ENCODE results near the gene GNPNAT1.
"Not testable (repeated sequence)": the region's sequence is repeated elsewhere in the genome, so short reads cannot be mapped to it uniquely, and the experiment has no call there.

The GNPNAT1 gene

GRCh38 chr14:52730709-52731111, 60.7 kb downstream of the GNPNAT1 start:
- H3K9ac ChIP-seq (ENCODE audit: insufficient read length): peak overlapping the region; percentile 82
- TF ChIP-seq EZH2 (IDR thresholded peaks at IDR 0.05) (no peak), FOXP2 (optimal IDR thresholded peaks at IDR 0.05; ENCODE audit: control extremely low read depth, extremely low read length, insufficient read depth) (no peak), POLR2AphosphoS5 (IDR thresholded peaks at IDR 0.05; ENCODE audit: borderline replicate concordance, low read depth, low read length) (no peak)
- H3K4me3 ChIP-seq: peak overlapping the region; percentile 89
- 0 out of 2 replicates have a peak overlapping the region, but pooled peaks have one; percentile 12 for H3K27ac ChIP-seq
- peaks cover 38% of the 10 kb centered on the region for H3K36me3 ChIP-seq (ENCODE audit: insufficient read depth, low read length)
- H3K9me3 ChIP-seq (ENCODE audit: low read depth, low read length): no peaks in the 10 kb centered on the region
- DNase-seq (ENCODE audit: low read depth, low spot score): no peak

- H3K27ac ChIP-seq: peak within 1 kb of the TSS; percentile 42; the same call in 1 of the 2 replicates
- DNase-seq (ENCODE audit: low read depth, low spot score): peak; percentile 53
- peak within 1 kb of the TSS; percentile 89 for H3K4me3 ChIP-seq
- TF ChIP-seq POLR2AphosphoS5 (IDR thresholded peaks at IDR 0.05; ENCODE audit: borderline replicate concordance, low read depth, low read length) (peak; percentile 94), EZH2 (IDR thresholded peaks at IDR 0.05) (no peak), FOXP2 (optimal IDR thresholded peaks at IDR 0.05; ENCODE audit: control extremely low read depth, extremely low read length, insufficient read depth) (peak; percentile 49)
- no peaks in the 10 kb centered on the region for H3K9me3 ChIP-seq (ENCODE audit: low read depth, low read length)
- H3K9ac ChIP-seq (ENCODE audit: insufficient read length): peak within 1 kb of the TSS; percentile 82
- H3K36me3 ChIP-seq (ENCODE audit: insufficient read depth, low read length): peaks cover 44% of the 10 kb centered on the region
These were observed 61.3 kb downstream of the GNPNAT1 start, which contains the start of gene STYX for GRCh38 chr14:52729925-52730708. TSS of gene STYX (plus strand) at chr14:52730166. CDS start at chr14:52730475, 309 bp downstream.

- Histone ChIP-seq H3K9me3 (ENCODE audit: low read depth, low read length) (no peaks in the 10 kb centered on the region), H3K36me3 (ENCODE audit: insufficient read depth, low read length) (peaks cover 47% of the 10 kb centered on the region), H3K4me3 (peak overlapping the region; percentile 89), H3K27ac (peak overlapping the region; percentile 30; the same call in 1 of the 2 replicates), H3K9ac (ENCODE audit: insufficient read length) (peak overlapping the region; percentile 6)
- no peak for DNase-seq (ENCODE audit: low read depth, low spot score)
- TF ChIP-seq FOXP2 (optimal IDR thresholded peaks at IDR 0.05; ENCODE audit: control extremely low read depth, extremely low read length, insufficient read depth) (no peak), POLR2AphosphoS5 (IDR thresholded peaks at IDR 0.05; ENCODE audit: borderline replicate concordance, low read depth, low read length) (no peak), EZH2 (IDR thresholded peaks at IDR 0.05) (no peak)
These were observed 61.9 kb downstream of the GNPNAT1 start for GRCh38 chr14:52729585-52729924.

GRCh38 chr14:52729035-52729434, 62.4 kb downstream of the GNPNAT1 start:
- not testable (repeated sequence) for H3K4me3 ChIP-seq; H3K9me3 ChIP-seq (ENCODE audit: low read depth, low read length); DNase-seq (ENCODE audit: low read depth, low spot score); H3K9ac ChIP-seq (ENCODE audit: insufficient read length)
- peak overlapping the region; percentile 30; the same call in 1 of the 2 replicates for H3K27ac ChIP-seq
- H3K36me3 ChIP-seq (ENCODE audit: insufficient read depth, low read length): peaks cover 47% of the 10 kb centered on the region

- DNase-seq (ENCODE audit: low read depth, low spot score): not testable (repeated sequence)
- H3K36me3 ChIP-seq (ENCODE audit: insufficient read depth, low read length): peaks cover 51% of the 10 kb centered on the region
These were observed 63.9 kb downstream of the GNPNAT1 start for GRCh38 chr14:52727509-52727908.

More at GRCh38 chr14:52727509-52727908, 63.9 kb downstream of the GNPNAT1 start:
- not testable (repeated sequence) for H3K9ac ChIP-seq (ENCODE audit: insufficient read length); H3K27ac ChIP-seq; H3K9me3 ChIP-seq (ENCODE audit: low read depth, low read length); H3K4me3 ChIP-seq

All from SK-N-MC (cell line).